GM21723 (cell line): ENCODE data around the gene TCF3.

ENCODE experiments used
- ATAC-seq: cut with Tn5 transposase; IDR thresholded peaks from one replicate; pipeline ENCODE4 v1.9.1; 2021; ENCODE audit warnings: mild to moderate bottlenecking, moderate library complexity; ENCODE audit not compliant: unreplicated experiment

Gene TCF3

GRCh38 chr19:1613146-1613545 is 39.3 kb downstream of the TCF3 start:
- no peak for ATAC-seq

GRCh38 chr19:1612114-1613086 is 40.0 kb downstream of the TCF3 start:
- ATAC-seq, result no peak

- no peak for ATAC-seq
Measured at GRCh38 chr19:1611353-1611752, 41.1 kb downstream of the TCF3 start.

- no peak for ATAC-seq
Measured at GRCh38 chr19:1610579-1610978, 41.8 kb downstream of the TCF3 start.

GRCh38 chr19:1609680-1610474 is 42.5 kb downstream of the TCF3 start:
- ATAC-seq, result no peak

- no peak for ATAC-seq
Measured at GRCh38 chr19:1609103-1609396, 43.4 kb downstream of the TCF3 start.

- ATAC-seq, result no peak
Measured at GRCh38 chr19:1608359-1609102, 43.9 kb downstream of the TCF3 start.

- peak; percentile 2 for ATAC-seq
Measured at GRCh38 chr19:1606138-1606651, 46.2 kb downstream of the TCF3 start.

- ATAC-seq, result peak; percentile 83
Measured at GRCh38 chr19:1605236-1606137, 46.9 kb downstream of the TCF3 start, which contains the start of gene UQCR11. Gene UQCR11, minus strand, starts transcription at chr19:1605462. Its CDS starts 53 bp downstream, at chr19:1605409.

GRCh38 chr19:1602091-1602707 is 50.2 kb downstream of the TCF3 start:
- no peak for ATAC-seq

GRCh38 chr19:1601613-1602064 is 50.8 kb downstream of the TCF3 start:
- no peak for ATAC-seq

GRCh38 chr19:1599460-1599846 is 53.0 kb downstream of the TCF3 start:
- no peak for ATAC-seq

GRCh38 chr19:1598777-1599459 is 53.5 kb downstream of the TCF3 start:
- ATAC-seq, result no peak

- no peak for ATAC-seq
Measured at GRCh38 chr19:1593501-1593772, 59.0 kb downstream of the TCF3 start.

GRCh38 chr19:1592755-1593500 is 59.5 kb downstream of the TCF3 start, which contains the start of gene MBD3:
Gene MBD3, minus strand, starts transcription at chr19:1592865. Its CDS starts 234 bp downstream, at chr19:1592631.
- peak; percentile 50 for ATAC-seq

GRCh38 chr19:1592024-1592754 is 60.2 kb downstream of the TCF3 start:
- peak; percentile 64 for ATAC-seq

- ATAC-seq, result no peak
Measured at GRCh38 chr19:1591421-1592023, 60.9 kb downstream of the TCF3 start.
